Endothelial cell of umbilical vein (primary cell): ENCODE measurements around the gene SLC4A1AP. TPM values are rescaled to one million over a fixed set of nuclear protein-coding genes. Genes with fewer than 3 reads are reported as not detected.

ENCODE experiments used
- BruUV-seq: library from RNA; stranded (reverse); fragments of 400-500 nt; replicated peaks from 2 replicates; lab custom pipeline; 2021; lab: Mats Ljungman, UMichigan
- CTCF ChIA-PET: fragments of 300-600, 350-600 bp; sonication (Branson Sonifier 250); formaldehyde crosslinking; loops from one replicate; lab custom pipeline; 2021; ENCODE audit warnings: antibody characterized with exemption, inconsistent platforms; lab: Charles Lee
- POLR2A ChIA-PET: fragments of 300-600, 350-600 bp; sonication (Branson Sonifier 250); formaldehyde crosslinking; loops from one replicate; lab custom pipeline; 2021; ENCODE audit warnings: antibody characterized with exemption, inconsistent platforms; lab: Charles Lee
- DNase-seq: peaks from one replicate; pipeline ENCODE4 v3.0.0-alpha.2; 2011; ENCODE audit warnings: low read depth, low spot score
- FAIRE-seq: peaks from 2 replicates; lab custom pipeline; 2011; peaks lifted over from hg19 to GRCh38; lab: Jason Lieb, UNC
- H2AFZ ChIP-seq: 2 replicates; pipeline ENCODE4 v1.6.0; 2012; ENCODE audit warnings: low read depth, low read length, control low read depth, inconsistent platforms
- H3K27ac ChIP-seq: 2 replicates; pipeline ENCODE4 v1.5.1; 2011; ENCODE audit warnings: low read depth, mild to moderate bottlenecking, control low read depth, low read length, moderate library complexity; ENCODE audit not compliant: insufficient read depth
- H3K27me3 ChIP-seq, 2 experiments: 2 replicates each; pipeline versions ENCODE4 v1.6.0 to v1.6.1; 2011; ENCODE audit warnings: low read length in 2 of 2, mixed read lengths in 1 of 2; ENCODE audit not compliant: control insufficient read depth in 2 of 2, insufficient read depth in 2 of 2
- H3K36me3 ChIP-seq, 2 experiments: 2 replicates in 1 of 2; 3 replicates in 1 of 2; pipeline ENCODE4 v1.5.1; 2011; ENCODE audit warnings: low read length in 2 of 2, mild to moderate bottlenecking in 1 of 2, moderate library complexity in 1 of 2; ENCODE audit not compliant: control insufficient read depth in 2 of 2, insufficient read depth in 2 of 2; ENCODE audit errors: extremely low read depth in 1 of 2
- H3K4me1 ChIP-seq: 3 replicates; pipeline ENCODE4 v1.5.1; 2011; ENCODE audit warnings: mild to moderate bottlenecking, low read length; ENCODE audit not compliant: control insufficient read depth, insufficient read depth; ENCODE audit errors: extremely low read depth
- H3K4me2 ChIP-seq: 2 replicates; pipeline ENCODE4 v1.6.1; 2011; ENCODE audit warnings: low read length, control low read depth, mixed read lengths; ENCODE audit not compliant: insufficient read depth
- H3K4me3 ChIP-seq, 3 experiments: fragments of 200-600 bp in 1 of 3; sonication (generic), shearing (Covaris generic) in 1 of 3; replicated peaks in 1 of 3; 2 replicates each; pipeline ENCODE4 v1.5.1; 2011 to 2016; ENCODE audit warnings: control low read depth in 3 of 3, low read length in 3 of 3, mild to moderate bottlenecking in 2 of 3, inconsistent platforms in 1 of 3, low read depth in 1 of 3, moderate library complexity in 1 of 3; ENCODE audit not compliant: insufficient read depth in 1 of 3
- H3K79me2 ChIP-seq: 2 replicates; pipeline ENCODE4 v1.6.0; 2012; ENCODE audit warnings: low read length, inconsistent platforms; ENCODE audit not compliant: control insufficient read depth, insufficient read depth
- H3K9ac ChIP-seq: replicated peaks from 2 replicates; pipeline ENCODE3; 2011; ENCODE audit warnings: low read length, control low read depth; ENCODE audit not compliant: insufficient read depth; ENCODE audit errors: extremely low read depth
- H3K9me1 ChIP-seq: replicated peaks from 3 replicates; pipeline ENCODE4 v1.6.0; 2011; ENCODE audit warnings: mild to moderate bottlenecking, low read length; ENCODE audit not compliant: control insufficient read depth, insufficient read depth; ENCODE audit errors: extremely low read depth
- H3K9me3 ChIP-seq: replicated peaks from 2 replicates; pipeline ENCODE4 v1.5.1; 2012; ENCODE audit warnings: low read length, inconsistent platforms; ENCODE audit not compliant: control insufficient read depth, insufficient read depth
- H4K20me1 ChIP-seq: replicated peaks from 2 replicates; pipeline ENCODE3; 2011; ENCODE audit warnings: mild to moderate bottlenecking, low read length; ENCODE audit not compliant: control insufficient read depth, insufficient read depth; ENCODE audit errors: extremely low read depth
- CTCF ChIP-seq, 2 donors: IDR thresholded peaks; 1 replicate in 1 of 2; 2 replicates in 1 of 2; pipeline ENCODE4 v1.5.1; 2011; ENCODE audit warnings: low read length in 2 of 2, mild to moderate bottlenecking in 2 of 2, moderate library complexity in 2 of 2, control low read depth in 1 of 2, inconsistent platforms in 1 of 2, low read depth in 1 of 2; ENCODE audit not compliant: insufficient read depth in 1 of 2; ENCODE audit errors: extremely low read depth in 1 of 2
- EZH2 ChIP-seq: IDR thresholded peaks from 2 replicates; pipeline ENCODE4 v1.6.1; 2012; ENCODE audit warnings: borderline replicate concordance, low read depth, mild to moderate bottlenecking, moderate library complexity, low read length, inconsistent platforms; ENCODE audit not compliant: severe bottlenecking
- FOS ChIP-seq: IDR thresholded peaks from 2 replicates; pipeline ENCODE4 v1.6.1; 2011; ENCODE audit warnings: mild to moderate bottlenecking, low read length, moderate library complexity, borderline replicate concordance; ENCODE audit not compliant: insufficient read depth
- GATA2 ChIP-seq: IDR thresholded peaks from 2 replicates; pipeline ENCODE4 v1.7.0; 2011; ENCODE audit warnings: low read depth, mild to moderate bottlenecking, moderate library complexity, mixed read lengths, low read length; ENCODE audit not compliant: insufficient read length, insufficient read depth
- JUN ChIP-seq: IDR thresholded peaks from 2 replicates; pipeline ENCODE4 v1.6.1; 2011; ENCODE audit warnings: borderline replicate concordance, low read depth; ENCODE audit not compliant: insufficient read length, insufficient read depth
- MAX ChIP-seq: IDR thresholded peaks from 2 replicates; pipeline ENCODE4 v1.6.1; 2011; ENCODE audit not compliant: insufficient read depth, insufficient read length
- MYC ChIP-seq: IDR thresholded peaks from one replicate; pipeline ENCODE4 v1.6.1; 2011; ENCODE audit warnings: mild to moderate bottlenecking, low read depth, low read length
- POLR2A ChIP-seq: IDR thresholded peaks from 2 replicates; pipeline ENCODE4 v1.6.1; 2012; ENCODE audit warnings: low read depth, mild to moderate bottlenecking, control low read depth, low read length
- POLR2AphosphoS5 ChIP-seq: IDR thresholded peaks from 2 replicates; pipeline ENCODE4 v1.6.1; 2012; ENCODE audit warnings: low read depth, mild to moderate bottlenecking, control low read depth, low read length, moderate library complexity; ENCODE audit not compliant: insufficient read depth
- dilution Hi-C: fragments of 300-500 bp; cut with MboI; formaldehyde crosslinking; loops from one replicate; pipeline ENCODE4 v1.15.0; 2019; ENCODE audit warnings: low sequenced_read_pairs; ENCODE audit not compliant: extremely low pct_ligation_motif_present
- intact Hi-C: fragments of 100-400 bp; cut with micrococcal nuclease; formaldehyde crosslinking; loops from one replicate; pipeline ENCODE4 v1.10.0; 2022
- polyA plus RNA-seq, 4 experiments: library from polyadenylated mRNA; depleted of rRNA in 3 of 4; stranded (reverse) in 3 of 4; unstranded in 1 of 4; fragments of >200 nt; gene quantifications; 2 replicates each; pipeline versions ENCODE4 v1.2.1 to v1.2.3, GENCODE V29; 2011 to 2012; ENCODE audit warnings: missing spikeins in 1 of 4
- total RNA-seq: library from RNA; stranded (reverse); gene quantifications from 2 replicates; pipeline ENCODE4 v1.2.3, GENCODE V29; 2021

Gene SLC4A1AP
- total and polyA plus RNA-seq, 2 donors (not counting 3 experiments of a cell fraction or from before 2014, with no cell fraction given) = 9.5 to 28.4 TPM

GRCh38 chr2:27734305-27734704 is 70.6 kb downstream of the SLC4A1AP start:
- FAIRE-seq (peak; percentile 70), DNase-seq (no peak)
- CTCF ChIA-PET = interaction anchor here (3.3 kb wide), 1 partner anchor 11 kb away, joined by 21 read pairs; no protein-coding TSS in a partner anchor
- H3K36me3 ChIP-seq = no peaks in the 10 kb centered on the region
- TF ChIP-seq MYC (no peak), CTCF (IDR thresholded peaks at IDR 0.05; ENCODE audit: extremely low read depth in 1 of 2, insufficient read depth in 1 of 2, low read depth in 1 of 2, low read length in 2 of 2) (no peak), POLR2A (no peak), FOS (no peak), JUN (no peak), EZH2 (no peak), MAX (no peak), GATA2 (no peak), POLR2AphosphoS5 (no peak)
- no peaks in the 10 kb centered on the region for H3K27me3 ChIP-seq
- no TSS peak for BruUV-seq
- H3K9ac ChIP-seq = no peak overlapping the region
- H3K4me3 ChIP-seq = no peak overlapping the region
- H3K79me2 ChIP-seq = no peaks in the 10 kb centered on the region
- no peak overlapping the region for H3K4me2 ChIP-seq
- peaks cover 39% of the 10 kb centered on the region for H3K4me1 ChIP-seq
- POLR2A ChIA-PET = no interaction called here
- intact Hi-C loops (no loop called here), dilution Hi-C loops (loop anchor here (25.0 kb wide), 1 partner anchor 678 kb away; no protein-coding TSS in a partner anchor)
- no peaks in the 10 kb centered on the region for H4K20me1 ChIP-seq
- H3K9me3 ChIP-seq = no peaks in the 10 kb centered on the region
- no peak overlapping the region for H3K27ac ChIP-seq
- H2AFZ ChIP-seq = no peak overlapping the region
- no peaks in the 10 kb centered on the region for H3K9me1 ChIP-seq
